ENCODE results near the gene PCOLCE2. TPM values are rescaled to one million over a fixed set of nuclear protein-coding genes. Genes with fewer than 3 reads are reported as not detected.

The PCOLCE2 gene
- total and polyA plus RNA-seq, 2 experiments from 2014 or later = 45.4 to 46.4 TPM

GRCh38 chr3:142931222-142931621 lies 42.3 kb upstream of the PCOLCE2 start:
- no peak for DNase-seq
- H3K27ac ChIP-seq = no peak overlapping the region
- 89 to 92% methylated on average over 6 of the region's 6 CpGs for WGBS, 2 experiments (ENCODE audit: low coverage in 1 of 2, low lambda C conversion rate in 2 of 2, missing lambda C conversion rate in 2 of 2)

DNA sequence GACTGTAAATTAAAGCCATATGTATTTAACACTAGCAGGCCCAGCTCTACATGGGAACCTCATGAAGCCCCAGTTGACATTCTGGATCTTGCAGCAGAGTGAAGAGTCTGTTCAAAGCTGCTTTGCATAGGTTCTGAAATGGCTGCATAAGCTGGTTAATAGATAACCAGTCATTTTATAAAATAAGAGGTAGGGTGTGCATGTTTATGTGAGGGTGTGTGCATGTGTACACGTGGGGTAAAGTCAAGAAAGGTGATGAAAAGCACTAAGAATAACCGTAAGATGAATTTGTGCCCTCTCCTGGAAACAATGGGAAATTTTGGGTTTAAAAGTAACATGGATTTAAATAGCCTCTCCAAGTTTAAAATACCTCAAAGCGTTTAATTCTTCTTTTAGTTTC lies 41.6 kb upstream of the PCOLCE2 start:
- TF ChIP-seq EZH2phosphoT487 (IDR thresholded peaks at IDR 0.05; ENCODE audit: insufficient read depth, low read depth) = no peak
- no peak for TF ChIP-seq EZH2 (IDR thresholded peaks at IDR 0.05; ENCODE audit: insufficient read depth, poor library complexity, severe bottlenecking)
- Histone ChIP-seq H2AFZ (no peak overlapping the region), H3K9me3 (ENCODE audit: low read depth) (no peaks in the 10 kb centered on the region), H3K4me1 (ENCODE audit: insufficient read depth) (no peaks in the 10 kb centered on the region), H3F3A (ENCODE audit: insufficient read depth) (no peaks in the 10 kb centered on the region), H3K36me3 (ENCODE audit: low read depth) (no peaks in the 10 kb centered on the region), H3K4me2 (ENCODE audit: unreplicated experiment) (no peak overlapping the region), H3K9me2 (ENCODE audit: insufficient read depth) (no peaks in the 10 kb centered on the region), H4K20me1 (ENCODE audit: insufficient read depth) (no peaks in the 10 kb centered on the region), H3K27ac (no peak overlapping the region), H3K4me3 (no peak overlapping the region), H3K79me2 (ENCODE audit: insufficient read depth) (no peaks in the 10 kb centered on the region), H3K9ac (no peak overlapping the region), H3K27me3 (replicated peaks; ENCODE audit: insufficient read depth) (no peaks in the 10 kb centered on the region)
- peak; percentile 13 for DNase-seq
- 20 to 21% methylated on average over 3 of the region's 3 CpGs for WGBS, 2 experiments (ENCODE audit: low coverage in 1 of 2, low lambda C conversion rate in 2 of 2, missing lambda C conversion rate in 2 of 2)
- in situ Hi-C loops (cut with MboI) = no loop called here

More at GRCh38 chr3:142931222-142931621, 42.3 kb upstream of the PCOLCE2 start:
- Histone ChIP-seq H3K9me3 (ENCODE audit: low read depth) (no peaks in the 10 kb centered on the region), H4K20me1 (ENCODE audit: insufficient read depth) (no peaks in the 10 kb centered on the region), H3K9me2 (ENCODE audit: insufficient read depth) (no peaks in the 10 kb centered on the region), H3K4me1 (ENCODE audit: insufficient read depth) (no peaks in the 10 kb centered on the region), H3K79me2 (ENCODE audit: insufficient read depth) (no peaks in the 10 kb centered on the region), H3K36me3 (ENCODE audit: low read depth) (no peaks in the 10 kb centered on the region), H2AFZ (no peak overlapping the region), H3K4me2 (ENCODE audit: unreplicated experiment) (no peak overlapping the region), H3F3A (ENCODE audit: insufficient read depth) (no peaks in the 10 kb centered on the region), H3K4me3 (no peak overlapping the region), H3K27me3 (replicated peaks; ENCODE audit: insufficient read depth) (no peaks in the 10 kb centered on the region), H3K9ac (no peak overlapping the region)
- in situ Hi-C loops (cut with MboI) = no loop called here
- TF ChIP-seq EZH2phosphoT487 (IDR thresholded peaks at IDR 0.05; ENCODE audit: insufficient read depth, low read depth) = no peak
- no peak for TF ChIP-seq EZH2 (IDR thresholded peaks at IDR 0.05; ENCODE audit: insufficient read depth, poor library complexity, severe bottlenecking)

DNA sequence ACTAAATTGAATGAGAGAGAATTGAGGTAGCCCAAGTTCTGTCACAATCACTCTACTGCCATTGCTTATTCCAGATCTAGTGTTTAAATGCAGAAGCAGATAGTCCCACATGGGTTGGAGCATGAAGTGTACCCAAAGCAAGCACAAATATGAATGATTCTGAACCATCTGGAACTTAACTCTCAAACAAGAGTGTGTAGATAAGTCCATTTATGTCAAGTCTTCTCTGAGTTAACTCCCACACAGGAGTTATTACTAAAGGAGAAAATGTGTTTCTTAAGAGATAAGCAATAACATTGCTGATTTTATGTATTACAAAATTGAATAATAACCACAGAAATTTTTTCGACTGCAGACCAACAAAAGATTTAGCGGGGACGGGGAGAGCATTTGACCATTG lies 41.0 kb upstream of the PCOLCE2 start:
- Histone ChIP-seq H3K79me2 (ENCODE audit: insufficient read depth) (no peaks in the 10 kb centered on the region), H3K9me3 (ENCODE audit: low read depth) (no peaks in the 10 kb centered on the region), H3K27ac (no peak overlapping the region), H3K4me3 (no peak overlapping the region), H3K9ac (no peak overlapping the region), H3K27me3 (replicated peaks; ENCODE audit: insufficient read depth) (no peaks in the 10 kb centered on the region), H3K4me2 (ENCODE audit: unreplicated experiment) (no peak overlapping the region), H3K9me2 (ENCODE audit: insufficient read depth) (no peaks in the 10 kb centered on the region), H2AFZ (no peak overlapping the region), H4K20me1 (ENCODE audit: insufficient read depth) (no peaks in the 10 kb centered on the region), H3K36me3 (ENCODE audit: low read depth) (no peaks in the 10 kb centered on the region), H3F3A (ENCODE audit: insufficient read depth) (no peaks in the 10 kb centered on the region), H3K4me1 (ENCODE audit: insufficient read depth) (no peaks in the 10 kb centered on the region)
- in situ Hi-C loops (cut with MboI) = no loop called here
- no peak for TF ChIP-seq EZH2phosphoT487 (IDR thresholded peaks at IDR 0.05; ENCODE audit: insufficient read depth, low read depth)
- TF ChIP-seq EZH2 (IDR thresholded peaks at IDR 0.05; ENCODE audit: insufficient read depth, poor library complexity, severe bottlenecking) = no peak
- WGBS, 2 experiments (ENCODE audit: low coverage in 1 of 2, low lambda C conversion rate in 2 of 2, missing lambda C conversion rate in 2 of 2) = 60 to 66% methylated on average over 3 of the region's 3 CpGs
- DNase-seq = no peak

GRCh38 chr3:142929109-142929508 lies 40.2 kb upstream of the PCOLCE2 start:
- no peak overlapping the region for H3K9ac ChIP-seq
- no peaks in the 10 kb centered on the region for H3K27me3 ChIP-seq (replicated peaks; ENCODE audit: insufficient read depth)
- no peaks in the 10 kb centered on the region for H3K36me3 ChIP-seq (ENCODE audit: low read depth)
- no peak overlapping the region for H3K27ac ChIP-seq
- H3F3A ChIP-seq (ENCODE audit: insufficient read depth) = no peaks in the 10 kb centered on the region
- H3K9me3 ChIP-seq (ENCODE audit: low read depth) = no peaks in the 10 kb centered on the region
- in situ Hi-C loops (cut with MboI) = no loop called here
- peak; percentile 64 for DNase-seq
- TF ChIP-seq EZH2phosphoT487 (IDR thresholded peaks at IDR 0.05; ENCODE audit: insufficient read depth, low read depth) (no peak), EZH2 (IDR thresholded peaks at IDR 0.05; ENCODE audit: insufficient read depth, poor library complexity, severe bottlenecking) (no peak)
- no peak overlapping the region for H2AFZ ChIP-seq
- H3K4me2 ChIP-seq (ENCODE audit: unreplicated experiment) = no peak overlapping the region
- H4K20me1 ChIP-seq (ENCODE audit: insufficient read depth) = no peaks in the 10 kb centered on the region
- H3K79me2 ChIP-seq (ENCODE audit: insufficient read depth) = no peaks in the 10 kb centered on the region
- no peaks in the 10 kb centered on the region for H3K9me2 ChIP-seq (ENCODE audit: insufficient read depth)
- no peaks in the 10 kb centered on the region for H3K4me1 ChIP-seq (ENCODE audit: insufficient read depth)
- 45 to 49% methylated on average over 3 of the region's 3 CpGs for WGBS, 2 experiments (ENCODE audit: low coverage in 1 of 2, low lambda C conversion rate in 2 of 2, missing lambda C conversion rate in 2 of 2)
- no peak overlapping the region for H3K4me3 ChIP-seq

All from GM23248 (cell line).